WTC11 (cell line): ENCODE data around the gene CRIP1.

Experiments
- CREM ChIP-seq: sonication (generic); formaldehyde crosslinking; IDR thresholded peaks from 2 replicates; pipeline ENCODE4 v1.8.1; 2022; ENCODE audit warnings: mild to moderate bottlenecking, missing genetic modification reagents, moderate library complexity
- IRF2 ChIP-seq: sonication (generic); formaldehyde crosslinking; IDR thresholded peaks from 2 replicates; pipeline ENCODE4 v1.8.0; 2022; ENCODE audit warnings: low read depth, missing genetic modification reagents, borderline replicate concordance
- NFYB ChIP-seq: sonication (generic); formaldehyde crosslinking; conservative IDR thresholded peaks from 2 replicates; pipeline ENCODE4 v1.8.0; 2022; ENCODE audit warnings: low read depth, missing genetic modification reagents
- TCF7 ChIP-seq: sonication (generic); formaldehyde crosslinking; IDR thresholded peaks from 2 replicates; pipeline ENCODE4 v1.8.0; 2022; ENCODE audit warnings: mild to moderate bottlenecking, low read depth, missing genetic modification reagents, moderate library complexity
- TP53 ChIP-seq: sonication (generic); formaldehyde crosslinking; IDR thresholded peaks from 2 replicates; pipeline ENCODE4 v1.8.1; 2023; ENCODE audit warnings: mild to moderate bottlenecking, missing genetic modification reagents
- ZNF416 ChIP-seq: fragments of 250-450 bp; sonication (Bioruptor Pico); IDR thresholded peaks from 2 replicates; pipeline ENCODE4 v1.9.0; 2021; ENCODE audit warnings: mild to moderate bottlenecking, inconsistent platforms
- TF ChIP-seq, protein P1 (sequence below): fragments of 200-600 bp; IDR thresholded peaks from 2 replicates; pipeline ENCODE4 v1.8.0; 2022; ENCODE audit warnings: antibody characterized with exemption
- TF ChIP-seq, protein P2 (sequence below): sonication (generic); formaldehyde crosslinking; IDR thresholded peaks from 2 replicates; pipeline ENCODE4 v1.8.1; 2023; ENCODE audit warnings: mild to moderate bottlenecking, missing genetic modification reagents, borderline replicate concordance
- TF ChIP-seq, protein P3 (sequence below): sonication (generic); formaldehyde crosslinking; IDR thresholded peaks from 2 replicates; pipeline ENCODE4 v1.8.0; 2023; ENCODE audit warnings: mild to moderate bottlenecking, missing genetic modification reagents
- TF ChIP-seq, protein P4 (sequence below): sonication (generic); formaldehyde crosslinking; IDR thresholded peaks from 2 replicates; pipeline ENCODE4 v1.8.0; 2022; ENCODE audit warnings: mild to moderate bottlenecking, missing genetic modification reagents

DNA sequence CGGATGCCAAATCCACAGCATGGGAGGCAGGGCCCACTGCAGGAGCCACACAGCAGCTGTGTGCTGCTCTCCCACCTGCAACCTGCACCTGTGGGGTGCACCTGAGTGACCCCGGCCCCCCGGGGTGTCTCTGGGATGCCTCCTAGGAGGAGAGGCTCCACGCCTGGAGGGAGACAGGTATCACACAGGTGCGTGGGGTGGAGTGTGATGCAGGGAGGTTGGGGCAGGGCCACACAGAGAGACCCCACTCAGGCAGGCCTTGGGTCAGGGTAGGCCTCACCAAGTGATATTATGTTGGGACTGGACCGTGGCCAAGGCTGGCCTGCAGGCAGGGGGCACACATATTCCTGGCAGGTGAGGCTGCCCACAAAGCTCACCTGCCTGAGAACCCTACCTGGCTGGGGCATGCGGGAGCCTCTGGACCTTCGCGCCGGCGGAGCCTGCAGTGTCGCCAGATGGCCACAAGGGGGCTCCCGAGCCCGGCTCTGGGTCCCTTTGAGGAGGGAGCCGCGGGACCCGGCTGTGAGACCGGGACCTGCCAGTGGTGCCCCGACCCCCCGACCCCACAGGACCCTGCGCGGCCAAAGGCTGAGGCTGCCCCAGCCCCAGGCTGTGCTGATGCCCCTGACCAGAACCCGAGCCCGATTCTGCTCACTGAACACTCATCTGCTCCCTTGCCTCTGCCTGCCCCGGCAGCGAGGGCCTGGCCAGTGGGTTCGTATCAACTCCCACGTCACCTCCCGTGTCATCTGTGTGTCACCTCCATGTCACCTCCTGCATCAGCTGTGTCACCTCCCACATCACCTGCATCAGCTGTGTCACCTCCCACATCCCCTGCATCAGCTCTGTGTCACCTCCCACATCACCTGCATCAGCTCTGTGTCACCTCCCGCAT, 51.1 kb downstream of the CRIP1 start:
- TF ChIP-seq NFYB (CRISPR knock-in tag) (no peak), ZNF416 (CRISPR knock-in tag) (no peak), TP53 (CRISPR knock-in tag) (no peak), CREM (CRISPR knock-in tag) (no peak), IRF2 (no peak), TCF7 (CRISPR knock-in tag) (no peak)
- TF ChIP-seq, protein P1, sequence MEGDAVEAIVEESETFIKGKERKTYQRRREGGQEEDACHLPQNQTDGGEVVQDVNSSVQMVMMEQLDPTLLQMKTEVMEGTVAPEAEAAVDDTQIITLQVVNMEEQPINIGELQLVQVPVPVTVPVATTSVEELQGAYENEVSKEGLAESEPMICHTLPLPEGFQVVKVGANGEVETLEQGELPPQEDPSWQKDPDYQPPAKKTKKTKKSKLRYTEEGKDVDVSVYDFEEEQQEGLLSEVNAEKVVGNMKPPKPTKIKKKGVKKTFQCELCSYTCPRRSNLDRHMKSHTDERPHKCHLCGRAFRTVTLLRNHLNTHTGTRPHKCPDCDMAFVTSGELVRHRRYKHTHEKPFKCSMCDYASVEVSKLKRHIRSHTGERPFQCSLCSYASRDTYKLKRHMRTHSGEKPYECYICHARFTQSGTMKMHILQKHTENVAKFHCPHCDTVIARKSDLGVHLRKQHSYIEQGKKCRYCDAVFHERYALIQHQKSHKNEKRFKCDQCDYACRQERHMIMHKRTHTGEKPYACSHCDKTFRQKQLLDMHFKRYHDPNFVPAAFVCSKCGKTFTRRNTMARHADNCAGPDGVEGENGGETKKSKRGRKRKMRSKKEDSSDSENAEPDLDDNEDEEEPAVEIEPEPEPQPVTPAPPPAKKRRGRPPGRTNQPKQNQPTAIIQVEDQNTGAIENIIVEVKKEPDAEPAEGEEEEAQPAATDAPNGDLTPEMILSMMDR: peak; percentile 94
- TF ChIP-seq, protein P2, sequence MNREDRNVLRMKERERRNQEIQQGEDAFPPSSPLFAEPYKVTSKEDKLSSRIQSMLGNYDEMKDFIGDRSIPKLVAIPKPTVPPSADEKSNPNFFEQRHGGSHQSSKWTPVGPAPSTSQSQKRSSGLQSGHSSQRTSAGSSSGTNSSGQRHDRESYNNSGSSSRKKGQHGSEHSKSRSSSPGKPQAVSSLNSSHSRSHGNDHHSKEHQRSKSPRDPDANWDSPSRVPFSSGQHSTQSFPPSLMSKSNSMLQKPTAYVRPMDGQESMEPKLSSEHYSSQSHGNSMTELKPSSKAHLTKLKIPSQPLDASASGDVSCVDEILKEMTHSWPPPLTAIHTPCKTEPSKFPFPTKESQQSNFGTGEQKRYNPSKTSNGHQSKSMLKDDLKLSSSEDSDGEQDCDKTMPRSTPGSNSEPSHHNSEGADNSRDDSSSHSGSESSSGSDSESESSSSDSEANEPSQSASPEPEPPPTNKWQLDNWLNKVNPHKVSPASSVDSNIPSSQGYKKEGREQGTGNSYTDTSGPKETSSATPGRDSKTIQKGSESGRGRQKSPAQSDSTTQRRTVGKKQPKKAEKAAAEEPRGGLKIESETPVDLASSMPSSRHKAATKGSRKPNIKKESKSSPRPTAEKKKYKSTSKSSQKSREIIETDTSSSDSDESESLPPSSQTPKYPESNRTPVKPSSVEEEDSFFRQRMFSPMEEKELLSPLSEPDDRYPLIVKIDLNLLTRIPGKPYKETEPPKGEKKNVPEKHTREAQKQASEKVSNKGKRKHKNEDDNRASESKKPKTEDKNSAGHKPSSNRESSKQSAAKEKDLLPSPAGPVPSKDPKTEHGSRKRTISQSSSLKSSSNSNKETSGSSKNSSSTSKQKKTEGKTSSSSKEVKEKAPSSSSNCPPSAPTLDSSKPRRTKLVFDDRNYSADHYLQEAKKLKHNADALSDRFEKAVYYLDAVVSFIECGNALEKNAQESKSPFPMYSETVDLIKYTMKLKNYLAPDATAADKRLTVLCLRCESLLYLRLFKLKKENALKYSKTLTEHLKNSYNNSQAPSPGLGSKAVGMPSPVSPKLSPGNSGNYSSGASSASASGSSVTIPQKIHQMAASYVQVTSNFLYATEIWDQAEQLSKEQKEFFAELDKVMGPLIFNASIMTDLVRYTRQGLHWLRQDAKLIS (CRISPR knock-in tag): no peak
- TF ChIP-seq, protein P3, sequence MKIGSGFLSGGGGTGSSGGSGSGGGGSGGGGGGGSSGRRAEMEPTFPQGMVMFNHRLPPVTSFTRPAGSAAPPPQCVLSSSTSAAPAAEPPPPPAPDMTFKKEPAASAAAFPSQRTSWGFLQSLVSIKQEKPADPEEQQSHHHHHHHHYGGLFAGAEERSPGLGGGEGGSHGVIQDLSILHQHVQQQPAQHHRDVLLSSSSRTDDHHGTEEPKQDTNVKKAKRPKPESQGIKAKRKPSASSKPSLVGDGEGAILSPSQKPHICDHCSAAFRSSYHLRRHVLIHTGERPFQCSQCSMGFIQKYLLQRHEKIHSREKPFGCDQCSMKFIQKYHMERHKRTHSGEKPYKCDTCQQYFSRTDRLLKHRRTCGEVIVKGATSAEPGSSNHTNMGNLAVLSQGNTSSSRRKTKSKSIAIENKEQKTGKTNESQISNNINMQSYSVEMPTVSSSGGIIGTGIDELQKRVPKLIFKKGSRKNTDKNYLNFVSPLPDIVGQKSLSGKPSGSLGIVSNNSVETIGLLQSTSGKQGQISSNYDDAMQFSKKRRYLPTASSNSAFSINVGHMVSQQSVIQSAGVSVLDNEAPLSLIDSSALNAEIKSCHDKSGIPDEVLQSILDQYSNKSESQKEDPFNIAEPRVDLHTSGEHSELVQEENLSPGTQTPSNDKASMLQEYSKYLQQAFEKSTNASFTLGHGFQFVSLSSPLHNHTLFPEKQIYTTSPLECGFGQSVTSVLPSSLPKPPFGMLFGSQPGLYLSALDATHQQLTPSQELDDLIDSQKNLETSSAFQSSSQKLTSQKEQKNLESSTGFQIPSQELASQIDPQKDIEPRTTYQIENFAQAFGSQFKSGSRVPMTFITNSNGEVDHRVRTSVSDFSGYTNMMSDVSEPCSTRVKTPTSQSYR (CRISPR knock-in tag): no peak
- TF ChIP-seq, protein P4, sequence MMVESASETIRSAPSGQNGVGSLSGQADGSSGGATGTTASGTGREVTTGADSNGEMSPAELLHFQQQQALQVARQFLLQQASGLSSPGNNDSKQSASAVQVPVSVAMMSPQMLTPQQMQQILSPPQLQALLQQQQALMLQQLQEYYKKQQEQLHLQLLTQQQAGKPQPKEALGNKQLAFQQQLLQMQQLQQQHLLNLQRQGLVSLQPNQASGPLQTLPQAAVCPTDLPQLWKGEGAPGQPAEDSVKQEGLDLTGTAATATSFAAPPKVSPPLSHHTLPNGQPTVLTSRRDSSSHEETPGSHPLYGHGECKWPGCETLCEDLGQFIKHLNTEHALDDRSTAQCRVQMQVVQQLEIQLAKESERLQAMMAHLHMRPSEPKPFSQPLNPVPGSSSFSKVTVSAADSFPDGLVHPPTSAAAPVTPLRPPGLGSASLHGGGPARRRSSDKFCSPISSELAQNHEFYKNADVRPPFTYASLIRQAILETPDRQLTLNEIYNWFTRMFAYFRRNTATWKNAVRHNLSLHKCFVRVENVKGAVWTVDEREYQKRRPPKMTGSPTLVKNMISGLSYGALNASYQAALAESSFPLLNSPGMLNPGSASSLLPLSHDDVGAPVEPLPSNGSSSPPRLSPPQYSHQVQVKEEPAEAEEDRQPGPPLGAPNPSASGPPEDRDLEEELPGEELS: no peak
